Measurements from ENCODE around the gene POMGNT2.

DNA sequence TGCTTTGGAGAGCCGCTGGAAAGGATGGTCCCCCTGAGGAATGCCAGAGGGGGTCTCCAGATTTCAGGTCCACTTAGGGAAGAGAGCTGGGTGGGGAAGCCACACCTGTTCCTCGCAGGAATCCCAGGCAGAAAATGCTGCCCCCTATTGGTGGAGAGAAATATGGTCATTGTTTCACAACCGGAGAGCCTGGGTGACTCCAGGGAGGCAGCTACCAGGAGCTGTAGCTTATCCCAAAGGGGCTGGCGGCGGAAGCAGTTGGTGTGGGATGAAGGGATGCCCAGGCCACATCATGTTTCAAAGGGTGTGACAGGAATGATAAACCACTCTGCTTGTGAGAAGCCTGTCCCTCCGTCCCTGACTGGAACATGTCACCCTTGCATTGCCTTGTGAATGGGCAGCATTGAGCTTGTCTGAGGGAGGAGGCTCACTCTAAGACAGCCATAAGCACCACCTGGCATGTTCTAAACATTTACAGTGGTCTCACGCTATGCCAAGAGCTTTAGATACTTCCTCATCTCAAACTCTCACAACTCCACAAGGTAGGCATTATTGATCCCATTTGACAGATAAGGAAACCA is 34.5 kb downstream of the POMGNT2 start:
- TF ChIP-seq, protein P1, sequence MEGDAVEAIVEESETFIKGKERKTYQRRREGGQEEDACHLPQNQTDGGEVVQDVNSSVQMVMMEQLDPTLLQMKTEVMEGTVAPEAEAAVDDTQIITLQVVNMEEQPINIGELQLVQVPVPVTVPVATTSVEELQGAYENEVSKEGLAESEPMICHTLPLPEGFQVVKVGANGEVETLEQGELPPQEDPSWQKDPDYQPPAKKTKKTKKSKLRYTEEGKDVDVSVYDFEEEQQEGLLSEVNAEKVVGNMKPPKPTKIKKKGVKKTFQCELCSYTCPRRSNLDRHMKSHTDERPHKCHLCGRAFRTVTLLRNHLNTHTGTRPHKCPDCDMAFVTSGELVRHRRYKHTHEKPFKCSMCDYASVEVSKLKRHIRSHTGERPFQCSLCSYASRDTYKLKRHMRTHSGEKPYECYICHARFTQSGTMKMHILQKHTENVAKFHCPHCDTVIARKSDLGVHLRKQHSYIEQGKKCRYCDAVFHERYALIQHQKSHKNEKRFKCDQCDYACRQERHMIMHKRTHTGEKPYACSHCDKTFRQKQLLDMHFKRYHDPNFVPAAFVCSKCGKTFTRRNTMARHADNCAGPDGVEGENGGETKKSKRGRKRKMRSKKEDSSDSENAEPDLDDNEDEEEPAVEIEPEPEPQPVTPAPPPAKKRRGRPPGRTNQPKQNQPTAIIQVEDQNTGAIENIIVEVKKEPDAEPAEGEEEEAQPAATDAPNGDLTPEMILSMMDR (IDR thresholded peaks at IDR 0.05) = peak in 2 of 7 experiments; percentile 10 to 11
- TF ChIP-seq POLR2A (IDR thresholded peaks at IDR 0.05) = no peak

Data from body of pancreas (tissue), 4 donors.